HepG2 (cell line): ENCODE results near the gene UGT1A8. TPM values are rescaled to one million over a fixed set of nuclear protein-coding genes. Genes with fewer than 3 reads are reported as not detected.

Experiments
- ATAC-seq: fragments of 200-7000 bp; cut with Tn5 transposase; 3 replicates; pipeline ENCODE4 v1.9.1; 2020; ENCODE audit warnings: mild to moderate bottlenecking, moderate library complexity
- BruUV-seq: library from RNA; stranded (reverse); fragments of 400-500 nt; replicated peaks from 2 replicates; lab custom pipeline; 2021; lab: Mats Ljungman, UMichigan
- CTCF ChIA-PET: fragments of 300-600 bp; formaldehyde crosslinking; extraction: SDS; loops from one replicate; lab custom pipeline; 2021; ENCODE audit warnings: low total read pairs, inconsistent platforms, low intra/inter-chr PET ratio; lab: Yijun Ruan, JAX
- POLR2A ChIA-PET: fragments of 350-600 bp; sonication (Branson Sonifier 250); formaldehyde crosslinking; loops from one replicate; lab custom pipeline; 2020; ENCODE audit warnings: antibody characterized with exemption, inconsistent platforms; lab: Yijun Ruan, JAX
- DNase-seq: peaks from one replicate; pipeline ENCODE4 v3.0.0-alpha.2; 2015; ENCODE audit warnings: low spot score
- FAIRE-seq: peaks from 3 replicates; lab custom pipeline; 2011; peaks lifted over from hg19 to GRCh38; lab: Jason Lieb, UNC
- H2AFZ ChIP-seq: one replicate; pipeline ENCODE4 v1.6.1; 2011; ENCODE audit warnings: low read length, inconsistent platforms
- H3K27ac ChIP-seq: fragments of 300-600 bp; 3 replicates; pipeline ENCODE4 v1.8.0; 2011; ENCODE audit warnings: mixed run types, mild to moderate bottlenecking, mixed read lengths, low read length, inconsistent platforms; ENCODE audit not compliant: insufficient read depth; ENCODE audit errors: extremely low read length
- H3K27me3 ChIP-seq, 2 experiments: fragments of 200-600 bp in 1 of 2; 2 replicates in 1 of 2; 3 replicates in 1 of 2; pipeline versions ENCODE4 v1.6.0 to v1.8.0; 2011; ENCODE audit warnings: low read length in 2 of 2, mild to moderate bottlenecking in 2 of 2, moderate library complexity in 2 of 2, inconsistent platforms in 1 of 2; ENCODE audit not compliant: insufficient read depth in 2 of 2, control insufficient read depth in 1 of 2
- H3K36me3 ChIP-seq, 2 experiments: fragments of 200-600 bp in 1 of 2; replicated peaks in 1 of 2; 2 replicates in 1 of 2; 3 replicates in 1 of 2; pipeline versions ENCODE4 v1.5.1 to v1.8.0; 2011; ENCODE audit warnings: low read length in 2 of 2, inconsistent platforms in 1 of 2; ENCODE audit not compliant: insufficient read depth in 2 of 2, control insufficient read depth in 1 of 2
- H3K4me1 ChIP-seq: 2 replicates; pipeline ENCODE4 v1.5.1; 2012; ENCODE audit warnings: low read length, inconsistent platforms; ENCODE audit not compliant: insufficient read depth
- H3K4me2 ChIP-seq: 2 replicates; pipeline ENCODE4 v1.6.0; 2011; ENCODE audit warnings: low read depth, low read length, inconsistent platforms
- H3K4me3 ChIP-seq, 3 experiments: fragments of 200-600 bp in 1 of 3; sonication (generic), shearing (Covaris generic) in 1 of 3; replicated peaks in 1 of 3; 2 replicates each; pipeline ENCODE4 v1.5.1; 2011 to 2016; ENCODE audit warnings: low read length in 3 of 3, inconsistent platforms in 2 of 3, low read depth in 2 of 3, mild to moderate bottlenecking in 2 of 3, control low read depth in 1 of 3, mixed read lengths in 1 of 3; ENCODE audit not compliant: insufficient read depth in 1 of 3
- H3K79me2 ChIP-seq: one replicate; pipeline ENCODE4 v1.6.1; 2011; ENCODE audit warnings: low read length, inconsistent platforms; ENCODE audit not compliant: insufficient read depth
- H3K9ac ChIP-seq: 2 replicates; pipeline ENCODE4 v1.6.0; 2011; ENCODE audit warnings: mild to moderate bottlenecking, low read depth, low read length, inconsistent platforms; ENCODE audit not compliant: insufficient read depth
- H3K9me3 ChIP-seq: 2 replicates; pipeline ENCODE4 v1.5.1; 2012; ENCODE audit warnings: mild to moderate bottlenecking, low read length
- H4K20me1 ChIP-seq: 2 replicates; pipeline ENCODE4 v1.6.0; 2011; ENCODE audit warnings: inconsistent platforms, mild to moderate bottlenecking, low read length, moderate library complexity; ENCODE audit not compliant: insufficient read depth
- BHLHE40 ChIP-seq: IDR thresholded peaks from 2 replicates; pipeline ENCODE4 v1.6.1; 2011; ENCODE audit warnings: low read length, improper control_type of control experiment
- DNMT1 ChIP-seq: sonication (generic); formaldehyde crosslinking; IDR thresholded peaks from 2 replicates; pipeline ENCODE4 v1.5.1; 2020; ENCODE audit warnings: mild to moderate bottlenecking, missing genetic modification reagents
- ETS1 ChIP-seq: sonication (generic); formaldehyde crosslinking; IDR thresholded peaks from 2 replicates; pipeline ENCODE4 v1.4.0; 2020; ENCODE audit warnings: missing genetic modification reagents
- MXD4 ChIP-seq: IDR thresholded peaks from 2 replicates; pipeline ENCODE4 v1.6.1; 2016; ENCODE audit warnings: mild to moderate bottlenecking, missing biosample characterization, missing genetic modification reagents
- NFE2L2 ChIP-seq: fragments of 150-350 bp; IDR thresholded peaks from 2 replicates; pipeline ENCODE4 v1.6.1; 2014; ENCODE audit warnings: low read length
- RFX3 ChIP-seq: IDR thresholded peaks from 2 replicates; pipeline ENCODE4 v1.6.1; 2016; ENCODE audit warnings: missing biosample characterization, missing genetic modification reagents
- ZNF432 ChIP-seq: sonication (generic); formaldehyde crosslinking; IDR thresholded peaks from 2 replicates; pipeline ENCODE4 v1.5.0; 2020; ENCODE audit warnings: missing genetic modification reagents, mild to moderate bottlenecking, borderline replicate concordance
- ZNF740 ChIP-seq: sonication (generic); formaldehyde crosslinking; IDR thresholded peaks from 2 replicates; pipeline ENCODE4 v1.4.0; 2020; ENCODE audit warnings: missing genetic modification reagents
- ZNF747 ChIP-seq: sonication (generic); formaldehyde crosslinking; IDR thresholded peaks from 2 replicates; pipeline ENCODE4 v1.8.1; 2023; ENCODE audit warnings: missing genetic modification reagents, mild to moderate bottlenecking, borderline replicate concordance
- ZNF800 ChIP-seq: sonication (generic); formaldehyde crosslinking; IDR thresholded peaks from 2 replicates; pipeline ENCODE4 v1.4.0; 2020; ENCODE audit warnings: missing genetic modification reagents
- WGBS: methylation state at CpG from one replicate; pipeline ENCODE4 v1.1.6; 2017; ENCODE audit warnings: low lambda C conversion rate; 5-methylcytosine and 5-hydroxymethylcytosine counted together
- in situ Hi-C: cut with HindIII; loops from 2 replicates; pipeline ENCODE4 v1.10.0; 2017; ENCODE audit warnings: low pct_unique_long_range_greater_than_20kb; ENCODE audit not compliant: extremely low pct_ligation_motif_present
- intact Hi-C: fragments of 100-400 bp; cut with micrococcal nuclease; formaldehyde crosslinking; loops from one replicate; pipeline ENCODE4 v1.10.0; 2022; ENCODE audit not compliant: unreplicated experiment
- polyA plus RNA-seq, 8 experiments: library from polyadenylated mRNA; depleted of rRNA in 3 of 8; stranded (reverse) in 7 of 8; unstranded in 1 of 8; fragments of >200 nt; fragmentation: Illumina TruSeq in 4 of 8; extraction: Trizol in 4 of 8; gene quantifications; 2 replicates each; pipeline versions ENCODE4 v1.2.1 to v1.2.3, GENCODE V29; 2011 to 2016; ENCODE audit warnings: low read depth in 4 of 8, missing spikeins in 1 of 8, mixed read lengths in 1 of 8; ENCODE audit not compliant: insufficient read depth in 1 of 8
- total RNA-seq, 5 experiments: library from RNA; depleted of rRNA; stranded (reverse); fragments of >200 nt; fragmentation: Illumina TruSeq; extraction: Trizol; gene quantifications; 2 replicates each; pipeline ENCODE4 v1.2.3, GENCODE V29; 2016; ENCODE audit warnings: low read depth in 1 of 5

The UGT1A8 gene
- total and polyA plus RNA-seq, 2 of the 13 experiments (the other 11 are each of a cell fraction or from before 2014, with no cell fraction given): not detected

- POLR2A ChIA-PET: no interaction called here
- WGBS: 87% methylated on average over 8 of the region's 8 CpGs
These were observed 82.1 kb downstream of the UGT1A8 start for GRCh38 chr2:233699424-233700027.

More at GRCh38 chr2:233699424-233700027, 82.1 kb downstream of the UGT1A8 start:
- Histone ChIP-seq H3K4me1 (peaks cover 7% of the 10 kb centered on the region), H3K9me3 (no peaks in the 10 kb centered on the region), H3K27me3 (no peaks in the 10 kb centered on the region), H3K36me3 (no peaks in the 10 kb centered on the region), H3K4me3 (no peak overlapping the region), H3K4me2 (no peak overlapping the region), H2AFZ (no peak overlapping the region), H4K20me1 (no peaks in the 10 kb centered on the region), H3K27ac (peak overlapping the region; percentile 12), H3K79me2 (no peaks in the 10 kb centered on the region), H3K9ac (no peak overlapping the region)
- FAIRE-seq (no peak), DNase-seq (no peak), ATAC-seq (no peak)
- TF ChIP-seq NFE2L2 (no peak), ZNF747 (CRISPR knock-in tag) (no peak), ETS1 (CRISPR knock-in tag) (no peak), MXD4 (CRISPR knock-in tag) (no peak), BHLHE40 (no peak), RFX3 (CRISPR knock-in tag) (no peak), ZNF740 (CRISPR knock-in tag) (no peak), ZNF800 (no peak), DNMT1 (CRISPR knock-in tag) (no peak), ZNF432 (CRISPR knock-in tag) (no peak)
- CTCF ChIA-PET: no interaction called here
- intact Hi-C loops (no loop called here), in situ Hi-C loops (no loop called here)
- BruUV-seq: no TSS peak
